HG02943 (cell line): ENCODE results near the gene ZNF605.
A peak's percentile ranks its signal among the peaks of the same experiment; 100 is the strongest.
"Not testable (repeated sequence)": the region's sequence is repeated elsewhere in the genome, so short reads cannot be mapped to it uniquely, and the experiment has no call there.

Experiments used
- ATAC-seq: cut with Tn5 transposase; IDR thresholded peaks from one replicate; pipeline ENCODE4 v1.9.1; 2021; ENCODE audit warnings: mild to moderate bottlenecking, low read depth, moderate library complexity; ENCODE audit not compliant: unreplicated experiment

Gene ZNF605

GRCh38 chr12:132949936-132950837 is 5.9 kb downstream of the ZNF605 start:
- no peak for ATAC-seq

GRCh38 chr12:132948146-132949066 is 7.7 kb downstream of the ZNF605 start:
- ATAC-seq = no peak

GRCh38 chr12:132946246-132946820 is 9.8 kb downstream of the ZNF605 start:
- no peak for ATAC-seq

- ATAC-seq = no peak
These were observed 10.3 kb downstream of the ZNF605 start for GRCh38 chr12:132945806-132946205.

GRCh38 chr12:132942611-132943010 is 13.5 kb downstream of the ZNF605 start:
- no peak for ATAC-seq

GRCh38 chr12:132941336-132941954 is 14.7 kb downstream of the ZNF605 start:
- no peak for ATAC-seq

- ATAC-seq = no peak
These were observed 15.9 kb downstream of the ZNF605 start for GRCh38 chr12:132940071-132940719.

- not testable (repeated sequence) for ATAC-seq
These were observed 17.3 kb downstream of the ZNF605 start for GRCh38 chr12:132938807-132939206.

GRCh38 chr12:132937476-132937875 is 18.6 kb downstream of the ZNF605 start:
- no peak for ATAC-seq

GRCh38 chr12:132936921-132937320 is 19.2 kb downstream of the ZNF605 start:
- not testable (repeated sequence) for ATAC-seq

- ATAC-seq = no peak
These were observed 19.9 kb downstream of the ZNF605 start for GRCh38 chr12:132936163-132936562.

- no peak for ATAC-seq
These were observed 29.7 kb downstream of the ZNF605 start for GRCh38 chr12:132926415-132926833.

GRCh38 chr12:132925597-132926414 is 30.3 kb downstream of the ZNF605 start:
- ATAC-seq = no peak

- ATAC-seq = no peak
These were observed 31.8 kb downstream of the ZNF605 start for GRCh38 chr12:132924356-132924755.

GRCh38 chr12:132923356-132923909 is 32.7 kb downstream of the ZNF605 start:
- no peak for ATAC-seq

- ATAC-seq = no peak
These were observed 33.4 kb downstream of the ZNF605 start for GRCh38 chr12:132922676-132923075.

GRCh38 chr12:132921685-132922084 is 34.4 kb downstream of the ZNF605 start:
- ATAC-seq = no peak

GRCh38 chr12:132918680-132919079 is 37.4 kb downstream of the ZNF605 start:
- no peak for ATAC-seq

- peak; percentile 16 for ATAC-seq
These were observed 47.1 kb downstream of the ZNF605 start for GRCh38 chr12:132909030-132909368.
